WTC11 (cell line): Measurements from ENCODE around the gene RBM47. TPM values are rescaled to one million over a fixed set of nuclear protein-coding genes. Genes with fewer than 3 reads are reported as not detected.

Source experiments
- ATAC-seq: fragments of 200-7000 bp; cut with Tn5 transposase; 2 replicates; pipeline ENCODE4 v1.10.0; 2021; ENCODE audit warnings: mild to moderate bottlenecking, moderate library complexity
- CTCF ChIA-PET: fragments of 300-600 bp; sonication (Branson Sonifier 250); formaldehyde crosslinking; loops from one replicate; lab custom pipeline; 2021; ENCODE audit warnings: antibody characterized with exemption; lab: Charles Lee
- POLR2A ChIA-PET: fragments of 350-600 bp; sonication (Branson Sonifier 250); formaldehyde crosslinking; loops from one replicate; lab custom pipeline; 2021; ENCODE audit warnings: antibody characterized with exemption; lab: Charles Lee
- DNase-seq: peaks from one replicate; pipeline ENCODE4 v3.0.0; 2021; ENCODE audit warnings: low spot score
- H3K27ac Mint-ChIP-seq: 2 replicates; pipeline ENCODE4 v1.8.0; 2021; ENCODE audit warnings: mixed read lengths
- H3K27me3 Mint-ChIP-seq: 2 replicates; pipeline ENCODE4 v1.8.0; 2021; ENCODE audit warnings: low read depth, mild to moderate bottlenecking, moderate library complexity, mixed read lengths
- H3K36me3 Mint-ChIP-seq: 2 replicates; pipeline ENCODE4 v1.8.0; 2021; ENCODE audit warnings: mixed read lengths
- H3K4me1 Mint-ChIP-seq: 2 replicates; pipeline ENCODE4 v1.8.0; 2022; ENCODE audit warnings: mixed read lengths
- H3K4me3 Mint-ChIP-seq: 2 replicates; pipeline ENCODE4 v1.8.0; 2021; ENCODE audit warnings: mild to moderate bottlenecking, moderate library complexity, mixed read lengths
- H3K9me3 Mint-ChIP-seq: 2 replicates; pipeline ENCODE4 v1.8.0; 2021; ENCODE audit warnings: mixed read lengths
- ESRRA ChIP-seq: sonication (generic); formaldehyde crosslinking; IDR thresholded peaks from 2 replicates; pipeline ENCODE4 v1.8.1; 2022; ENCODE audit warnings: mild to moderate bottlenecking, missing genetic modification reagents, borderline replicate concordance
- ETV6 ChIP-seq: sonication (generic); formaldehyde crosslinking; IDR thresholded peaks from 2 replicates; pipeline ENCODE4 v1.8.1; 2022; ENCODE audit warnings: mild to moderate bottlenecking, missing genetic modification reagents
- GRHL2 ChIP-seq: fragments of 250-450 bp; sonication (Bioruptor Pico); IDR thresholded peaks from 2 replicates; pipeline ENCODE4 v1.8.0; 2022; ENCODE audit warnings: mild to moderate bottlenecking, moderate library complexity; ENCODE audit not compliant: insufficient replicate concordance, severe bottlenecking
- GTF2I ChIP-seq: fragments of 250-450 bp; sonication (Bioruptor Pico); conservative IDR thresholded peaks from 2 replicates; pipeline ENCODE4 v1.4.0; 2021; ENCODE audit warnings: mild to moderate bottlenecking
- HMGA2 ChIP-seq: fragments of 250-450 bp; sonication (Bioruptor Pico); IDR thresholded peaks from 2 replicates; pipeline ENCODE4 v1.4.0; 2021; ENCODE audit warnings: mild to moderate bottlenecking, moderate library complexity
- IRF2 ChIP-seq: sonication (generic); formaldehyde crosslinking; IDR thresholded peaks from 2 replicates; pipeline ENCODE4 v1.8.0; 2022; ENCODE audit warnings: low read depth, missing genetic modification reagents, borderline replicate concordance
- MXD4 ChIP-seq: fragments of 250-450 bp; sonication (Bioruptor Pico); IDR thresholded peaks from 2 replicates; pipeline ENCODE4 v1.8.0; 2021; ENCODE audit warnings: mild to moderate bottlenecking, moderate library complexity, borderline replicate concordance
- MYBL2 ChIP-seq: sonication (generic); formaldehyde crosslinking; IDR thresholded peaks from 2 replicates; pipeline ENCODE4 v1.8.1; 2023; ENCODE audit warnings: mild to moderate bottlenecking, moderate library complexity, missing genetic modification reagents
- NFATC4 ChIP-seq: fragments of 250-450 bp; sonication (Bioruptor Pico); IDR thresholded peaks from 2 replicates; pipeline ENCODE4 v1.9.0; 2021; ENCODE audit warnings: mild to moderate bottlenecking
- NFYB ChIP-seq: sonication (generic); formaldehyde crosslinking; conservative IDR thresholded peaks from 2 replicates; pipeline ENCODE4 v1.8.0; 2022; ENCODE audit warnings: low read depth, missing genetic modification reagents
- RELA ChIP-seq: sonication (generic); formaldehyde crosslinking; IDR thresholded peaks from 2 replicates; pipeline ENCODE4 v1.8.1; 2022; ENCODE audit warnings: missing genetic modification reagents, mild to moderate bottlenecking, borderline replicate concordance
- SMAD4 ChIP-seq: sonication (generic); formaldehyde crosslinking; IDR thresholded peaks from 2 replicates; pipeline ENCODE4 v1.8.0; 2022; ENCODE audit warnings: mild to moderate bottlenecking, missing genetic modification reagents
- SOX15 ChIP-seq: fragments of 250-450 bp; sonication (Bioruptor Pico); IDR thresholded peaks from 2 replicates; pipeline ENCODE4 v1.9.0; 2021; ENCODE audit warnings: mild to moderate bottlenecking
- TCF7 ChIP-seq: sonication (generic); formaldehyde crosslinking; IDR thresholded peaks from 2 replicates; pipeline ENCODE4 v1.8.0; 2022; ENCODE audit warnings: mild to moderate bottlenecking, low read depth, missing genetic modification reagents, moderate library complexity
- TEAD1 ChIP-seq: sonication (generic); formaldehyde crosslinking; IDR thresholded peaks from 2 replicates; pipeline ENCODE4 v1.8.0; 2022; ENCODE audit warnings: mild to moderate bottlenecking, missing genetic modification reagents
- ZNF138 ChIP-seq: sonication (generic); formaldehyde crosslinking; conservative IDR thresholded peaks from 2 replicates; pipeline ENCODE4 v1.8.1; 2022; ENCODE audit warnings: mild to moderate bottlenecking, moderate library complexity, missing genetic modification reagents
- ZNF396 ChIP-seq: fragments of 250-450 bp; sonication (Bioruptor Pico); IDR thresholded peaks from 2 replicates; pipeline ENCODE4 v1.8.0; 2021; ENCODE audit warnings: mild to moderate bottlenecking, moderate library complexity, borderline replicate concordance
- total RNA-seq: library from RNA; stranded (reverse); gene quantifications from 3 replicates; pipeline ENCODE4 v1.2.3, GENCODE V29; 2021
- TF ChIP-seq, protein P1 (sequence below): fragments of 250-450 bp; sonication (Bioruptor Pico); IDR thresholded peaks from 2 replicates; pipeline ENCODE4 v1.9.0; 2021; ENCODE audit warnings: mild to moderate bottlenecking
- TF ChIP-seq, protein P2 (sequence below): sonication (generic); formaldehyde crosslinking; IDR thresholded peaks from 2 replicates; pipeline ENCODE4 v1.8.0; 2022; ENCODE audit warnings: mild to moderate bottlenecking, missing genetic modification reagents
- TF ChIP-seq, protein P3 (sequence below): fragments of 250-450 bp; sonication (Bioruptor Pico); IDR thresholded peaks from 2 replicates; pipeline ENCODE4 v2.1.2; 2022; ENCODE audit warnings: mild to moderate bottlenecking, moderate library complexity
- TF ChIP-seq, protein P4 (sequence below): sonication (generic); formaldehyde crosslinking; IDR thresholded peaks from 2 replicates; pipeline ENCODE4 v1.8.1; 2022; ENCODE audit warnings: missing genetic modification reagents, borderline replicate concordance
- TF ChIP-seq, protein P5 (sequence below): sonication (generic); formaldehyde crosslinking; IDR thresholded peaks from 2 replicates; pipeline ENCODE4 v1.8.0; 2022; ENCODE audit warnings: missing genetic modification reagents
- TF ChIP-seq, protein P6 (sequence below): fragments of 250-450 bp; sonication (Bioruptor Pico); IDR thresholded peaks from 2 replicates; pipeline ENCODE4 v1.9.0; 2021; ENCODE audit warnings: moderate library complexity, mild to moderate bottlenecking, inconsistent platforms, borderline replicate concordance
- TF ChIP-seq, protein P7 (sequence below): sonication (generic); formaldehyde crosslinking; IDR thresholded peaks from 2 replicates; pipeline ENCODE4 v1.8.1; 2023; ENCODE audit warnings: mild to moderate bottlenecking, moderate library complexity, missing genetic modification reagents
- TF ChIP-seq, protein P8 (sequence below): sonication (generic); formaldehyde crosslinking; conservative IDR thresholded peaks from 2 replicates; pipeline ENCODE4 v1.8.1; 2022; ENCODE audit warnings: mild to moderate bottlenecking, missing genetic modification reagents

Gene RBM47
- total RNA-seq, 1 experiment from 2014 or later, result 97.9 TPM

DNA sequence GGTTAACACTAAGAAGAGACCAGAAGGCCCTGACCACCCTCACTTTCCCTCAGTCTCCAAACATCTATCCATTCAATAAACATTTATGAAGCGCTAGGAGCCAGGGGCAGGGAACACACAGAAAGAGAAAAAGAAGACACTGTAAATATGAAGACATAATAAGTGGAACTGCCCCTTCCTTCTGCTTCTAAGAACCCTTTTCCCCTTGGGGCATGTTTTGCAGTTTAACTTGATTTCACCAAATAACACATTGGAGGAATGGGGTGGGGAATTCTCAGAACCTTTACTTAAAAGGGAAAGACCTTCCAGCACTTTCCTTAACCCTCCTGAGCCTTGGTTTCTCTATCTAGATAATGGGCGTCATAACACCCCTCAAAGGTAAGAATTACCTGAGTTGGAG lies 42.3 kb downstream of the RBM47 start (continued):
- no peak for TF ChIP-seq MXD4
- TF ChIP-seq, protein P1, sequence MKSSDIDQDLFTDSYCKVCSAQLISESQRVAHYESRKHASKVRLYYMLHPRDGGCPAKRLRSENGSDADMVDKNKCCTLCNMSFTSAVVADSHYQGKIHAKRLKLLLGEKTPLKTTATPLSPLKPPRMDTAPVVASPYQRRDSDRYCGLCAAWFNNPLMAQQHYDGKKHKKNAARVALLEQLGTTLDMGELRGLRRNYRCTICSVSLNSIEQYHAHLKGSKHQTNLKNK (CRISPR knock-in tag), result no peak
- TF ChIP-seq, protein P2, sequence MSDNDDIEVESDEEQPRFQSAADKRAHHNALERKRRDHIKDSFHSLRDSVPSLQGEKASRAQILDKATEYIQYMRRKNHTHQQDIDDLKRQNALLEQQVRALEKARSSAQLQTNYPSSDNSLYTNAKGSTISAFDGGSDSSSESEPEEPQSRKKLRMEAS, result no peak
- no peak for TF ChIP-seq RELA (CRISPR knock-in tag)
- TF ChIP-seq, protein P3, sequence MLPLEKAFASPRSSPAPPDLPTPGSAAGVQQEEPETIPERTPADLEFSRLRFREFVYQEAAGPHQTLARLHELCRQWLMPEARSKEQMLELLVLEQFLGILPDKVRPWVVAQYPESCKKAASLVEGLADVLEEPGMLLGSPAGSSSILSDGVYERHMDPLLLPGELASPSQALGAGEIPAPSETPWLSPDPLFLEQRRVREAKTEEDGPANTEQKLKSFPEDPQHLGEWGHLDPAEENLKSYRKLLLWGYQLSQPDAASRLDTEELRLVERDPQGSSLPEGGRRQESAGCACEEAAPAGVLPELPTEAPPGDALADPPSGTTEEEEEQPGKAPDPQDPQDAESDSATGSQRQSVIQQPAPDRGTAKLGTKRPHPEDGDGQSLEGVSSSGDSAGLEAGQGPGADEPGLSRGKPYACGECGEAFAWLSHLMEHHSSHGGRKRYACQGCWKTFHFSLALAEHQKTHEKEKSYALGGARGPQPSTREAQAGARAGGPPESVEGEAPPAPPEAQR (CRISPR knock-in tag), result no peak
- no peak for TF ChIP-seq GRHL2 (CRISPR knock-in tag)
- TF ChIP-seq NFATC4 (CRISPR knock-in tag), result no peak

DNA sequence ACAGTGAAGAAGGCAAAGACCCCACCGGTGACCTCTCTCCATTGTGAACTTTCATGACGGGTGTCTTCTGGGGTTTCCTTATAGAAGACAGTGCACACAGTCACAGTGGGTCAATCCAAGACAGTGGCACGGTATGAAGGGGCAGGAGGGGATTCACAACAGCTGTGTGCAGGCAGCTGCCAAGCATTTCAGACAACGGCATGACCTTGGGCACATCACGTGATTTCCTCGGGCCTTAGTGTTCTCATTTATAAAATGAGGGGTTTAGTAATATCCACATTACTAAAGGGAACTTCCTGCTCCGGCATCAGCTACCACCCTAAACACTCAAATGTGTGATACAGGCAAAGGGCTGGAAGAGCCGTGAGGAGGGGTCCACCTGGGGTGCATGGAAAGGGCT lies 42.9 kb downstream of the RBM47 start:
- peaks cover 49% of the 10 kb centered on the region for H3K4me1 Mint-ChIP-seq
- CTCF ChIA-PET, result no interaction called here
- POLR2A ChIA-PET, result no interaction called here
- H3K36me3 Mint-ChIP-seq, result peaks cover 17% of the 10 kb centered on the region
- ATAC-seq (no peak), DNase-seq (no peak)
- TF ChIP-seq GTF2I (no peak), HMGA2 (CRISPR knock-in tag) (no peak), TEAD1 (CRISPR knock-in tag) (no peak), ESRRA (CRISPR knock-in tag) (no peak), IRF2 (CRISPR knock-in tag) (no peak), ZNF396 (CRISPR knock-in tag) (no peak), GRHL2 (CRISPR knock-in tag) (no peak), MYBL2 (no peak), TCF7 (no peak), ZNF138 (no peak), SOX15 (CRISPR knock-in tag) (no peak), ETV6 (CRISPR knock-in tag) (no peak), NFYB (CRISPR knock-in tag) (no peak), SMAD4 (CRISPR knock-in tag) (no peak)
- TF ChIP-seq, protein P4, sequence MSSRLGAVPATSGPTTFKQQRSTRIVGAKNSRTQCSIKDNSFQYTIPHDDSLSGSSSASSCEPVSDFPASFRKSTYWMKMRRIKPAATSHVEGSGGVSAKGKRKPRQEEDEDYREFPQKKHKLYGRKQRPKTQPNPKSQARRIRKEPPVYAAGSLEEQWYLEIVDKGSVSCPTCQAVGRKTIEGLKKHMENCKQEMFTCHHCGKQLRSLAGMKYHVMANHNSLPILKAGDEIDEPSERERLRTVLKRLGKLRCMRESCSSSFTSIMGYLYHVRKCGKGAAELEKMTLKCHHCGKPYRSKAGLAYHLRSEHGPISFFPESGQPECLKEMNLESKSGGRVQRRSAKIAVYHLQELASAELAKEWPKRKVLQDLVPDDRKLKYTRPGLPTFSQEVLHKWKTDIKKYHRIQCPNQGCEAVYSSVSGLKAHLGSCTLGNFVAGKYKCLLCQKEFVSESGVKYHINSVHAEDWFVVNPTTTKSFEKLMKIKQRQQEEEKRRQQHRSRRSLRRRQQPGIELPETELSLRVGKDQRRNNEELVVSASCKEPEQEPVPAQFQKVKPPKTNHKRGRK (CRISPR knock-in tag), result no peak
- TF ChIP-seq, protein P5, sequence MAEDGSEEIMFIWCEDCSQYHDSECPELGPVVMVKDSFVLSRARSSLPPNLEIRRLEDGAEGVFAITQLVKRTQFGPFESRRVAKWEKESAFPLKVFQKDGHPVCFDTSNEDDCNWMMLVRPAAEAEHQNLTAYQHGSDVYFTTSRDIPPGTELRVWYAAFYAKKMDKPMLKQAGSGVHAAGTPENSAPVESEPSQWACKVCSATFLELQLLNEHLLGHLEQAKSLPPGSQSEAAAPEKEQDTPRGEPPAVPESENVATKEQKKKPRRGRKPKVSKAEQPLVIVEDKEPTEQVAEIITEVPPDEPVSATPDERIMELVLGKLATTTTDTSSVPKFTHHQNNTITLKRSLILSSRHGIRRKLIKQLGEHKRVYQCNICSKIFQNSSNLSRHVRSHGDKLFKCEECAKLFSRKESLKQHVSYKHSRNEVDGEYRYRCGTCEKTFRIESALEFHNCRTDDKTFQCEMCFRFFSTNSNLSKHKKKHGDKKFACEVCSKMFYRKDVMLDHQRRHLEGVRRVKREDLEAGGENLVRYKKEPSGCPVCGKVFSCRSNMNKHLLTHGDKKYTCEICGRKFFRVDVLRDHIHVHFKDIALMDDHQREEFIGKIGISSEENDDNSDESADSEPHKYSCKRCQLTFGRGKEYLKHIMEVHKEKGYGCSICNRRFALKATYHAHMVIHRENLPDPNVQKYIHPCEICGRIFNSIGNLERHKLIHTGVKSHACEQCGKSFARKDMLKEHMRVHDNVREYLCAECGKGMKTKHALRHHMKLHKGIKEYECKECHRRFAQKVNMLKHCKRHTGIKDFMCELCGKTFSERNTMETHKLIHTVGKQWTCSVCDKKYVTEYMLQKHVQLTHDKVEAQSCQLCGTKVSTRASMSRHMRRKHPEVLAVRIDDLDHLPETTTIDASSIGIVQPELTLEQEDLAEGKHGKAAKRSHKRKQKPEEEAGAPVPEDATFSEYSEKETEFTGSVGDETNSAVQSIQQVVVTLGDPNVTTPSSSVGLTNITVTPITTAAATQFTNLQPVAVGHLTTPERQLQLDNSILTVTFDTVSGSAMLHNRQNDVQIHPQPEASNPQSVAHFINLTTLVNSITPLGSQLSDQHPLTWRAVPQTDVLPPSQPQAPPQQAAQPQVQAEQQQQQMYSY (CRISPR knock-in tag), result no peak
- TF ChIP-seq, protein P2, result no peak
- TF ChIP-seq, protein P6, sequence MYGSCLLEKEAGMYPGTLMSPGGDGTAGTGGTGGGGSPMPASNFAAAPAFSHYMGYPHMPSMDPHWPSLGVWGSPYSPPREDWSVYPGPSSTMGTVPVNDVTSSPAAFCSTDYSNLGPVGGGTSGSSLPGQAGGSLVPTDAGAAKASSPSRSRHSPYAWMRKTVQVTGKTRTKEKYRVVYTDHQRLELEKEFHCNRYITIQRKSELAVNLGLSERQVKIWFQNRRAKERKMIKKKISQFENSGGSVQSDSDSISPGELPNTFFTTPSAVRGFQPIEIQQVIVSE (CRISPR knock-in tag), result no peak
- TF ChIP-seq, protein P7, sequence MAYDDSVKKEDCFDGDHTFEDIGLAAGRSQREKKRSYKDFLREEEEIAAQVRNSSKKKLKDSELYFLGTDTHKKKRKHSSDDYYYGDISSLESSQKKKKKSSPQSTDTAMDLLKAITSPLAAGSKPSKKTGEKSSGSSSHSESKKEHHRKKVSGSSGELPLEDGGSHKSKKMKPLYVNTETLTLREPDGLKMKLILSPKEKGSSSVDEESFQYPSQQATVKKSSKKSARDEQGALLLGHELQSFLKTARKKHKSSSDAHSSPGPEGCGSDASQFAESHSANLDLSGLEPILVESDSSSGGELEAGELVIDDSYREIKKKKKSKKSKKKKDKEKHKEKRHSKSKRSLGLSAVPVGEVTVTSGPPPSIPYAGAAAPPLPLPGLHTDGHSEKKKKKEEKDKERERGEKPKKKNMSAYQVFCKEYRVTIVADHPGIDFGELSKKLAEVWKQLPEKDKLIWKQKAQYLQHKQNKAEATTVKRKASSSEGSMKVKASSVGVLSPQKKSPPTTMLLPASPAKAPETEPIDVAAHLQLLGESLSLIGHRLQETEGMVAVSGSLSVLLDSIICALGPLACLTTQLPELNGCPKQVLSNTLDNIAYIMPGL (CRISPR knock-in tag), result no peak
- TF ChIP-seq, protein P8, sequence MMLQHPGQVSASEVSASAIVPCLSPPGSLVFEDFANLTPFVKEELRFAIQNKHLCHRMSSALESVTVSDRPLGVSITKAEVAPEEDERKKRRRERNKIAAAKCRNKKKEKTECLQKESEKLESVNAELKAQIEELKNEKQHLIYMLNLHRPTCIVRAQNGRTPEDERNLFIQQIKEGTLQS, result no peak
- peak overlapping the region; percentile 85 for H3K27ac Mint-ChIP-seq
- no peaks in the 10 kb centered on the region for H3K9me3 Mint-ChIP-seq
- no peak overlapping the region for H3K4me3 Mint-ChIP-seq
- no peaks in the 10 kb centered on the region for H3K27me3 Mint-ChIP-seq
